ENCODE results near the gene BEX4. TPM values are rescaled to one million over a fixed set of nuclear protein-coding genes. Genes with fewer than 3 reads are reported as not detected.
A peak's percentile ranks its signal among the peaks of the same experiment; 100 is the strongest.
"Not testable (repeated sequence)": the region's sequence is repeated elsewhere in the genome, so short reads cannot be mapped to it uniquely, and the experiment has no call there.

The BEX4 gene
- total and polyA plus RNA-seq, 9 of the 15 experiments (the other 6 are each of a cell fraction or from before 2014, with no cell fraction given): 74.6 to 399 (median 154) TPM

GRCh38 chrX:103197721-103198306 is 17.1 kb upstream of the BEX4 start (continued):
- TF ChIP-seq, protein P1, sequence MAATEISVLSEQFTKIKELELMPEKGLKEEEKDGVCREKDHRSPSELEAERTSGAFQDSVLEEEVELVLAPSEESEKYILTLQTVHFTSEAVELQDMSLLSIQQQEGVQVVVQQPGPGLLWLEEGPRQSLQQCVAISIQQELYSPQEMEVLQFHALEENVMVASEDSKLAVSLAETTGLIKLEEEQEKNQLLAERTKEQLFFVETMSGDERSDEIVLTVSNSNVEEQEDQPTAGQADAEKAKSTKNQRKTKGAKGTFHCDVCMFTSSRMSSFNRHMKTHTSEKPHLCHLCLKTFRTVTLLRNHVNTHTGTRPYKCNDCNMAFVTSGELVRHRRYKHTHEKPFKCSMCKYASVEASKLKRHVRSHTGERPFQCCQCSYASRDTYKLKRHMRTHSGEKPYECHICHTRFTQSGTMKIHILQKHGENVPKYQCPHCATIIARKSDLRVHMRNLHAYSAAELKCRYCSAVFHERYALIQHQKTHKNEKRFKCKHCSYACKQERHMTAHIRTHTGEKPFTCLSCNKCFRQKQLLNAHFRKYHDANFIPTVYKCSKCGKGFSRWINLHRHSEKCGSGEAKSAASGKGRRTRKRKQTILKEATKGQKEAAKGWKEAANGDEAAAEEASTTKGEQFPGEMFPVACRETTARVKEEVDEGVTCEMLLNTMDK (IDR thresholded peaks at IDR 0.05; ENCODE audit: borderline replicate concordance, insufficient read depth, low read depth, low read length, poor library complexity, severe bottlenecking): no peak

DNA sequence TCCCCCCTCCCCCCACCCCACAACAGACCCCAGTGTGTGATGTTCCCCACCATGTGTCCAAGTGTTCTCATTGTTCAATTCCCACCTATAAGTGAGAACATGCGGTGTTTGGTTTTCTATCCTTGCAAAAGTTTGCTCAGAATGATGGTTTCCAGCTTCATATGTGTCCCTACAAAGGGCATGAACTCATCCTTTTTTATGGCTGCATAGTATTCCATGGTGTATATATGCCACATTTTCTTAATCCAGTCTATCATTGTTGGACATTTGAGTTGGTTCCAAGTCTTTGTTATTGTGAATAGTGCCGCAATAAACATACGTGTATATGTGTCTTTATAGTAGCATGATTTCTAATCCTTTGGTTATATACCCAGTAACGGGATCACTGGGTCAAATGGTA is 16.2 kb upstream of the BEX4 start:
- H3K27me3 ChIP-seq (ENCODE audit: control insufficient read depth in 2 of 2, insufficient read depth in 2 of 2, low read length in 2 of 2); H3K36me3 ChIP-seq (ENCODE audit: control insufficient read depth, insufficient read depth, low read length); H3K4me1 ChIP-seq (replicated peaks in 1 of 2; ENCODE audit: control insufficient read depth in 2 of 2, insufficient read depth in 2 of 2, low read length in 2 of 2); CTCF ChIA-PET (ENCODE audit: low intra/inter-chr PET ratio); H3K4me3 ChIP-seq; H3K79me2 ChIP-seq (ENCODE audit: control insufficient read depth, insufficient read depth, low read length); in situ Hi-C loops (cut with MboI); H4K20me1 ChIP-seq (replicated peaks; ENCODE audit: control insufficient read depth, insufficient read depth, low read length); DNase-seq (ENCODE audit: extremely low read depth in 1 of 4, low spot score in 3 of 4); ATAC-seq; H3K9me1 ChIP-seq (ENCODE audit: control insufficient read depth, insufficient read depth, low read length); intact Hi-C loops (cut with micrococcal nuclease); H2AFZ ChIP-seq (ENCODE audit: low read depth, low read length); FAIRE-seq; H3K27ac ChIP-seq (ENCODE audit: extremely low read depth, low read depth, low read length); H3K4me2 ChIP-seq (ENCODE audit: insufficient read depth, low read length); H3K9ac ChIP-seq (ENCODE audit: insufficient read depth in 1 of 2, low read depth in 2 of 2, low read length in 2 of 2); BruUV-seq (replicated peaks); POLR2A ChIA-PET; H3K9me3 ChIP-seq (replicated peaks; ENCODE audit: control insufficient read depth, insufficient read depth, low read depth, low read length): not testable (repeated sequence)
- WGBS (ENCODE audit: insufficient coverage, low coverage, missing lambda C conversion rate): 42% methylated on average over 4 of the region's 4 CpGs
- TF ChIP-seq ZNF146 (CRISPR knock-in tag; IDR thresholded peaks at IDR 0.05; ENCODE audit: unreplicated experiment): peak; percentile 58

All from K562 (cell line).